OCI-LY1 (cell line): ENCODE data around the gene CYFIP1.

Experiments
- EZH2 ChIP-seq: fragments of 200-600 bp; sonication (generic), shearing (Covaris generic); IDR thresholded peaks from 2 replicates; pipeline ENCODE4 v1.8.0; 2017; ENCODE audit warnings: borderline replicate concordance, mixed run types, mild to moderate bottlenecking, antibody characterized with exemption, low read length, moderate library complexity, mixed read lengths
- TF ChIP-seq, protein P1 (sequence below): fragments of 200-600 bp; sonication (generic), shearing (Covaris generic); IDR thresholded peaks from 2 replicates; pipeline ENCODE4 v1.5.1; 2017; ENCODE audit warnings: mild to moderate bottlenecking, antibody characterized with exemption, low read length, moderate library complexity, mixed read lengths

- TF ChIP-seq, protein P1, sequence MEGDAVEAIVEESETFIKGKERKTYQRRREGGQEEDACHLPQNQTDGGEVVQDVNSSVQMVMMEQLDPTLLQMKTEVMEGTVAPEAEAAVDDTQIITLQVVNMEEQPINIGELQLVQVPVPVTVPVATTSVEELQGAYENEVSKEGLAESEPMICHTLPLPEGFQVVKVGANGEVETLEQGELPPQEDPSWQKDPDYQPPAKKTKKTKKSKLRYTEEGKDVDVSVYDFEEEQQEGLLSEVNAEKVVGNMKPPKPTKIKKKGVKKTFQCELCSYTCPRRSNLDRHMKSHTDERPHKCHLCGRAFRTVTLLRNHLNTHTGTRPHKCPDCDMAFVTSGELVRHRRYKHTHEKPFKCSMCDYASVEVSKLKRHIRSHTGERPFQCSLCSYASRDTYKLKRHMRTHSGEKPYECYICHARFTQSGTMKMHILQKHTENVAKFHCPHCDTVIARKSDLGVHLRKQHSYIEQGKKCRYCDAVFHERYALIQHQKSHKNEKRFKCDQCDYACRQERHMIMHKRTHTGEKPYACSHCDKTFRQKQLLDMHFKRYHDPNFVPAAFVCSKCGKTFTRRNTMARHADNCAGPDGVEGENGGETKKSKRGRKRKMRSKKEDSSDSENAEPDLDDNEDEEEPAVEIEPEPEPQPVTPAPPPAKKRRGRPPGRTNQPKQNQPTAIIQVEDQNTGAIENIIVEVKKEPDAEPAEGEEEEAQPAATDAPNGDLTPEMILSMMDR, result no peak
- no peak for TF ChIP-seq EZH2
Observed at GRCh38 chr15:22948056-22948455, 32.1 kb downstream of the CYFIP1 start.
